GM12874 (cell line): ENCODE data around the gene OBSCN.

Experiments
- CTCF ChIP-seq: IDR thresholded peaks from 2 replicates; pipeline ENCODE4 v1.5.1; 2011; ENCODE audit warnings: low read depth, mild to moderate bottlenecking, control low read depth, low read length, moderate library complexity; ENCODE audit not compliant: insufficient read depth

Gene OBSCN

GRCh38 chr1:228190778-228191177, 17.1 kb upstream of the OBSCN start:
- no peak for TF ChIP-seq CTCF

GRCh38 chr1:228194436-228194835, 13.4 kb upstream of the OBSCN start:
- no peak for TF ChIP-seq CTCF

GRCh38 chr1:228194921-228195812, 12.7 kb upstream of the OBSCN start:
- TF ChIP-seq CTCF, result no peak

GRCh38 chr1:228197555-228198147, 10.2 kb upstream of the OBSCN start:
- TF ChIP-seq CTCF, result no peak

- TF ChIP-seq CTCF, result no peak
Observed at GRCh38 chr1:228198977-228199590, 8.8 kb upstream of the OBSCN start.

- TF ChIP-seq CTCF, result no peak
Observed at GRCh38 chr1:228204958-228205357, 2.9 kb upstream of the OBSCN start.
